ENCODE data around the gene RBMX2.
"Not testable (repeated sequence)": the region's sequence is repeated elsewhere in the genome, so short reads cannot be mapped to it uniquely, and the experiment has no call there.

The RBMX2 gene

DNA sequence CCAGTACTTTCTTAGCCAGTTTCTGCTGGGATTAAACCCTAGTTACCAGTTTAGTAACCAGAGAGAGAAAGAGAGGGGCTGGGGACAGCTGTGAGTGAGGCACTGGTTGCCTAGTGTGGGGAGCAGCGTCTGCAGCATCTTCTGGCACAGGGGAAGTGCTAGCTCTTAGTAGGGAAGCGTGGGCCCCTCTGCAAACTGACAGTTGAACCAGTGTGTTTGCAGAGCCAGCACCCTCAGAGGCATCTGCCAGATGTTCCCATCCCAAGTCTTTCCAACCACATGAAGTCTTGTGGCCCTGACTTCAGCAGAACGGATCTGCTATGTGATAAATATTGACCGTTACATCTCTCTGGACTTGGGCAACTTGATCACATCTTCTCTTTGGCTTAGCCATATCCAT lies 15.0 kb downstream of the RBMX2 start:
- TF ChIP-seq, protein P1, sequence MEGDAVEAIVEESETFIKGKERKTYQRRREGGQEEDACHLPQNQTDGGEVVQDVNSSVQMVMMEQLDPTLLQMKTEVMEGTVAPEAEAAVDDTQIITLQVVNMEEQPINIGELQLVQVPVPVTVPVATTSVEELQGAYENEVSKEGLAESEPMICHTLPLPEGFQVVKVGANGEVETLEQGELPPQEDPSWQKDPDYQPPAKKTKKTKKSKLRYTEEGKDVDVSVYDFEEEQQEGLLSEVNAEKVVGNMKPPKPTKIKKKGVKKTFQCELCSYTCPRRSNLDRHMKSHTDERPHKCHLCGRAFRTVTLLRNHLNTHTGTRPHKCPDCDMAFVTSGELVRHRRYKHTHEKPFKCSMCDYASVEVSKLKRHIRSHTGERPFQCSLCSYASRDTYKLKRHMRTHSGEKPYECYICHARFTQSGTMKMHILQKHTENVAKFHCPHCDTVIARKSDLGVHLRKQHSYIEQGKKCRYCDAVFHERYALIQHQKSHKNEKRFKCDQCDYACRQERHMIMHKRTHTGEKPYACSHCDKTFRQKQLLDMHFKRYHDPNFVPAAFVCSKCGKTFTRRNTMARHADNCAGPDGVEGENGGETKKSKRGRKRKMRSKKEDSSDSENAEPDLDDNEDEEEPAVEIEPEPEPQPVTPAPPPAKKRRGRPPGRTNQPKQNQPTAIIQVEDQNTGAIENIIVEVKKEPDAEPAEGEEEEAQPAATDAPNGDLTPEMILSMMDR (IDR thresholded peaks at IDR 0.05; ENCODE audit: control insufficient read depth, insufficient read depth, low read depth, low read length, missing control alignments), result no peak
- DNase-seq (ENCODE audit: low read depth), result no peak
- H3K4me3 ChIP-seq (ENCODE audit: control insufficient read depth, low read depth, low read length), result no peak overlapping the region

DNA sequence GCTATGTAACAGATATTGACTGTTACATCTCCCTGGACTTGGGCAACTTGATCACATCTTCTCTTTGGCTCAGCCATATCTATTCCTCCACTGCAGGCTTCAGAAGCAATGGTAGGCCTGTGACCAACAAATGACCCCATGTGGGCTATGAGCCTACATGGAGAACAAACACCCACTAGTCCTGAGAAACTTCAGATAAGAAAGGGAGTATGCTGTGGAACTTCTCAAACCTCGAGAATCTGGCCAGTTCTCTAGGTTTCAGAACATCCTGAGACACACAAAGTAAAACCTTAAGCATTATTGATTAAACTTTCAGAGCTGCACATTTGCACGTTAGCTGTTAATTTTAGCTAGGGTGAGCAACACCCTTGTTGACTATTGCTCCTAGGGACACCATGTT lies 16.3 kb downstream of the RBMX2 start:
- H3K4me3 ChIP-seq (ENCODE audit: control insufficient read depth, low read depth, low read length), result no peak overlapping the region
- DNase-seq (ENCODE audit: low read depth), result no peak
- TF ChIP-seq, protein P1 (IDR thresholded peaks at IDR 0.05; ENCODE audit: control insufficient read depth, insufficient read depth, low read depth, low read length, missing control alignments), result no peak

DNA sequence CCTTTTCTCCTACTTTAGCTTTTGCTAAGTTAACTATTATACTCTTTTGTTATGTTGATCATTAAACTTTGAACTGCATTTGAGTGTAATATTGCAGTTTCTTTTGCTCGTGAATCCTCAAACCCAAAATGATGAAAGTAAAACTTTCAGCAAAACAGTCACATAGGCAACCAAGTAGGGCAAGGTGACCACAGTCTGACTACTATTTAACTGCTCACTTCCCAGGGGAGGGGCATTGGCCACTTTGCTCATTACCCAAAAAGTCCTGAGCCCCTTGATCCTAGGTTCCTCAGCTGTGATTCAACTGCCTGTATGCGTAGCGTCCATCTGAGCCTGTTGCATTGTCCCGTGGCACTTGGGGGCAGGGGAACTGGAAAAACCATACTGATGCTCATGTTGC lies 17.0 kb downstream of the RBMX2 start:
- TF ChIP-seq, protein P1 (IDR thresholded peaks at IDR 0.05; ENCODE audit: control insufficient read depth, insufficient read depth, low read depth, low read length, missing control alignments), result no peak
- DNase-seq (ENCODE audit: low read depth), result no peak

DNA sequence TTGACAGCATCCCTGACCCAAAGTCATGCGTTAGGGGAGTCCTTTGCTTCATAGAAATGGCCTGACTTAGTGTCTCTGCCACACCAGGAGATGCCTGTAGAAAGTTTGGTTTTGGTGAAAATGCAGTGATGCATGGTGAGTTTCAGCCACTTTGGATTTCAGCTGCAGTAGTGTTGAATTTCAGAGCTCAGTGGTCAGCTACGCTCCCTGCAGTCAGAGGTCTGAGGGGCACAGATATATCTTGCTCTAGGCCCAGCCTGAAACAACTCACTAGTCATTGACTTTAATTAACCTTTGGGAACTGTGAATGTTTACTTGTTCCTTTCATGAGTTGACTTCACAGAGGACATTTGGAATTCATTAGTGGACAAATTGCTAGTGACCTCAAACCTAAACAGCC lies 17.5 kb downstream of the RBMX2 start:
- TF ChIP-seq, protein P1 (IDR thresholded peaks at IDR 0.05; ENCODE audit: control insufficient read depth, insufficient read depth, low read depth, low read length, missing control alignments), result no peak
- H3K4me3 ChIP-seq (ENCODE audit: control insufficient read depth, low read depth, low read length), result no peak overlapping the region
- DNase-seq (ENCODE audit: low read depth), result no peak

More for the DNA sequence above, 17.0 kb downstream of the RBMX2 start:
- H3K4me3 ChIP-seq (ENCODE audit: control insufficient read depth, low read depth, low read length), result no peak overlapping the region

DNA sequence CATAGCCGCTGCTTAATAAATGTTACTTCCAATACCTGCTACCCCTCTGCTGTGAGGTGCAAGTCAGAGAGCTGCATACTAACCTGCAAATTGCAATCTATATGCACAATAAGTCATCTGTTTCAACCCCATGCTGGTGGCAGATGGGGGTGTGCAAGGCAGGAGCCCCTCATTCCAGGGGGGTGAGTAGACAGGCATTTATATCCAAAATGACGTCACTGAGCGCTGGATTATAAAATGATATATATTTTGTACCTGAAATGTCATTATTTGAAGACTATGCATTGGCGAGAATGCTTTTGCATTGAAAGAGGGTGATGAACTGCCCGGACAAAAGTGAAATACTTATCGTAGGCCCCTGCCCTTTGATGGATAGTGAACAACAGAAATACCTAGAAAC lies 24.7 kb downstream of the RBMX2 start:
- TF ChIP-seq, protein P1 (IDR thresholded peaks at IDR 0.05; ENCODE audit: control insufficient read depth, insufficient read depth, low read depth, low read length, missing control alignments), result no peak
- H3K4me3 ChIP-seq (ENCODE audit: control insufficient read depth, low read depth, low read length), result no peak overlapping the region
- no peak for DNase-seq (ENCODE audit: low read depth)

DNA sequence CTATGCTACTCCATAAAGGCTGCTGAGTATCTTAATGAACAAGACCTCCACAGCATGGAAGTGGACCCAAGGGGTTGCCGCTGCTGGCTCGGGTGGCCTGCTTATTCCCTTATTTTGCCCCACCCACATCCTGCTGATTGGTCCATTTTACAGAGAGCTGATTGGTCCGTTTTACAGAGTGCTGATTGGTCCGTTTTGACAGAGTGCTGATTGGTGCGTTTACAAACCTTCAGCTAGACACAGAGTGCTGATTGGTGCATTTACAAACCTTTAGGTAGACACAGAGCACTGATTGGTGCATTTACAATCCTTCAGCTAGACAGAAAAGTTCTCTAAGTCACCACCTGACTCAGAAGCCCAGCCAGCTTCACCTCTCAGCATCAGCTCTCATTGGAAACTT lies 27.4 kb downstream of the RBMX2 start:
- DNase-seq (ENCODE audit: low read depth); H3K4me3 ChIP-seq (ENCODE audit: control insufficient read depth, low read depth, low read length): not testable (repeated sequence)

DNA sequence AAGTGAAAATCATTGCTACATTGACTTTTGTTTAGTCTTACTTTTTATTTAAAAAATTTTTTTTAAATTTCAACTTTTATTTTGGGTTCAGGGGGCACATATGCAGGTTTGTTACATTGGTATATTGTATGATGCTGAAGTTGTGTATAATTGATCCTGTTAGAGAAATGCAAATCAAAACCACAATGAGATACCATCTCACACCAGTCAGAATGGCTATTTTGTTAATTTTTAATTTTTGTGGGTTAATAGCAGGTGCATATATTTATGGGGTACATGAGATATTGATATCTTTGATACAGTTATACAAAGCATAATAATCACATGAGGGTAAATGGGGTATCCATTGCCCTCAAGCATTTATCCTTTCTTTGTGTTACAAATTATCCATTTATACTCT lies 34.1 kb downstream of the RBMX2 start:
- no peak for DNase-seq (ENCODE audit: low read depth)
- H3K4me3 ChIP-seq (ENCODE audit: control insufficient read depth, low read depth, low read length), result no peak overlapping the region
- TF ChIP-seq, protein P1 (IDR thresholded peaks at IDR 0.05; ENCODE audit: control insufficient read depth, insufficient read depth, low read depth, low read length, missing control alignments), result no peak

DNA sequence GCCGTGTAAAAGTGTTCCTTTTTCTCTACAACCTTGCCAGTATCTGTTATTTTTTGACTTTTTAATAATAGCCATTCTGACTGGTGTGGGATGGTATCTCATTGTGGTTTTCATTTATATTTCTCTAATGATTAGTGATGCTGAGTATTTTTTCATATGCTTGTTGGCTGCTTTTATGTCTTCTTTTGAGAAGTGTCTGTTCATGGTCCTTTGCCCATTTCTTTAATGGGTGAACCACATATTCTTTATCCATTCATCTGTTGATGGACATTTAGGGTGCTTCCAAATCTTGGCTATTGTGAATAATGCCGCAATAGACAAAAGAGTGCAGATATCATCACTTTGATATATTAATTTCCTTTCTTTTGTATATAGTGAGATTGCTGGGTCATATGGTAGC lies 36.2 kb downstream of the RBMX2 start:
- H3K4me3 ChIP-seq (ENCODE audit: control insufficient read depth, low read depth, low read length); DNase-seq (ENCODE audit: low read depth): not testable (repeated sequence)

All from AG09309 (cell line).